DOHH2 (cell line): ENCODE measurements around the gene NT5DC1.

Experiments
- H3F3A ChIP-seq: fragments of 200-600 bp; sonication (generic), shearing (Covaris generic); 2 replicates; pipeline ENCODE4 v1.6.0; 2016; ENCODE audit warnings: antibody characterized with exemption, mild to moderate bottlenecking; ENCODE audit not compliant: control insufficient read depth, insufficient read depth
- H3K27ac ChIP-seq: fragments of 200-600 bp; sonication (generic); 2 replicates; pipeline ENCODE4 v1.5.1; 2014; ENCODE audit warnings: low read depth, mild to moderate bottlenecking, low read length, moderate library complexity
- H3K27me3 ChIP-seq: fragments of 200-600 bp; sonication (generic); 2 replicates; pipeline ENCODE4 v1.6.1; 2014; ENCODE audit warnings: mild to moderate bottlenecking, low read length, mixed read lengths; ENCODE audit not compliant: control insufficient read depth
- H3K36me3 ChIP-seq: fragments of 200-600 bp; sonication (generic); 2 replicates; pipeline ENCODE4 v1.6.1; 2014; ENCODE audit warnings: mild to moderate bottlenecking, low read length, moderate library complexity, mixed read lengths; ENCODE audit not compliant: control insufficient read depth
- H3K4me1 ChIP-seq: fragments of 200-600 bp; sonication (generic); 2 replicates; pipeline ENCODE4 v1.6.1; 2014; ENCODE audit warnings: mild to moderate bottlenecking, low read length, mixed read lengths; ENCODE audit not compliant: control insufficient read depth
- H3K4me2 ChIP-seq: fragments of 200-600 bp; sonication (generic); 2 replicates; pipeline ENCODE4 v1.6.0; 2014; ENCODE audit warnings: mild to moderate bottlenecking, low read length, moderate library complexity
- H3K4me3 ChIP-seq: fragments of 200-600 bp; sonication (generic); 2 replicates; pipeline ENCODE4 v1.5.1; 2014; ENCODE audit warnings: mild to moderate bottlenecking, low read length, mixed read lengths
- H3K79me2 ChIP-seq: fragments of 200-600 bp; sonication (generic); 2 replicates; pipeline ENCODE4 v1.6.1; 2014; ENCODE audit warnings: mild to moderate bottlenecking, low read length, mixed read lengths; ENCODE audit not compliant: control insufficient read depth
- H3K9me2 ChIP-seq: fragments of 200-600 bp; sonication (generic); replicated peaks from 2 replicates; pipeline ENCODE4 v1.6.1; 2014; ENCODE audit warnings: mild to moderate bottlenecking, low read length, mixed read lengths; ENCODE audit not compliant: control insufficient read depth
- H3K9me3 ChIP-seq: fragments of 200-600 bp; sonication (generic); 2 replicates; pipeline ENCODE4 v1.6.1; 2014; ENCODE audit warnings: antibody characterized with exemption, low read length, mixed read lengths; ENCODE audit not compliant: control insufficient read depth, insufficient read depth
- H4K20me1 ChIP-seq: fragments of 200-600 bp; sonication (generic); 2 replicates; pipeline ENCODE4 v1.6.0; 2014; ENCODE audit warnings: low read depth, mild to moderate bottlenecking, antibody characterized with exemption, low read length, moderate library complexity; ENCODE audit not compliant: control insufficient read depth, insufficient read depth
- CTCF ChIP-seq: fragments of 200-600 bp; sonication (generic); IDR thresholded peaks from one replicate; pipeline ENCODE4 v1.5.1; 2014; ENCODE audit warnings: antibody characterized with exemption, mild to moderate bottlenecking, low read depth, low read length; ENCODE audit not compliant: poor library complexity, severe bottlenecking
- EZH2phosphoT487 ChIP-seq: fragments of 200-600 bp; sonication (generic); IDR thresholded peaks from 2 replicates; pipeline ENCODE4 v1.6.1; 2017; ENCODE audit warnings: borderline replicate concordance, mild to moderate bottlenecking, antibody characterized with exemption, low read length, moderate library complexity, mixed read lengths

NT5DC1 gene

GRCh38 chr6:116111552-116112528, 11.2 kb downstream of the NT5DC1 start:
- H3K4me2 ChIP-seq, result no peak overlapping the region
- H3F3A ChIP-seq, result no peaks in the 10 kb centered on the region
- H3K79me2 ChIP-seq, result no peaks in the 10 kb centered on the region
- no peaks in the 10 kb centered on the region for H3K9me3 ChIP-seq
- H3K36me3 ChIP-seq, result peaks cover 25% of the 10 kb centered on the region; the same call in 1 of the 2 replicates
- H4K20me1 ChIP-seq, result no peaks in the 10 kb centered on the region
- TF ChIP-seq EZH2phosphoT487 (no peak), CTCF (peak; percentile 68)
- H3K4me3 ChIP-seq, result no peak overlapping the region
- no peaks in the 10 kb centered on the region for H3K9me2 ChIP-seq
- H3K27me3 ChIP-seq, result no peaks in the 10 kb centered on the region
- H3K27ac ChIP-seq, result no peak overlapping the region
- H3K4me1 ChIP-seq, result no peaks in the 10 kb centered on the region

DNA sequence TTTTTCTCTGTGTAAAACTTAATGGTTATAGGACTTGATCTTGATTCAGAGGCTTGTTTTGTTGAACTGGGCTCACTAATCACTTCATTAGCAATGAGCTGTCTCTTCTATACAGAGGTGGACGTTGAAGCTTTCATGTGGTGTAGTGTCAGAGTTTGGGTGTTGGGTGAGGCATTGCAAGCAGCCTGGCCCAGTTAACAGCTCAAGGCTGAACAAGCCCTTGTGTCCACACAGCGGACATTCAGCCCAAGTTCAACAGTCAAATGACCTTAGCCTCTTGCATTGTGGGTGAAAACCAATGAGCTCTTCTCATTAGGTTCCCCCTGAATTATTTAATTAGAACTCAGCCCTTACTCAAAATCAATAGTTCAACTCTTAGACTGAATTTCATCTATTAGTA, 12.7 kb downstream of the NT5DC1 start:
- H3F3A ChIP-seq, result no peaks in the 10 kb centered on the region
- H3K27me3 ChIP-seq, result no peaks in the 10 kb centered on the region
- H3K4me3 ChIP-seq, result no peak overlapping the region
- no peaks in the 10 kb centered on the region for H3K79me2 ChIP-seq
- H3K9me2 ChIP-seq, result no peaks in the 10 kb centered on the region
- H3K4me2 ChIP-seq, result no peak overlapping the region
- no peak overlapping the region for H3K27ac ChIP-seq
- H3K9me3 ChIP-seq, result no peaks in the 10 kb centered on the region
- H4K20me1 ChIP-seq, result no peaks in the 10 kb centered on the region
- peaks cover 28% of the 10 kb centered on the region for H3K36me3 ChIP-seq
- no peaks in the 10 kb centered on the region for H3K4me1 ChIP-seq
- no peak for TF ChIP-seq CTCF
- no peak for TF ChIP-seq EZH2phosphoT487

- Histone ChIP-seq H4K20me1 (no peaks in the 10 kb centered on the region), H3K9me2 (no peaks in the 10 kb centered on the region), H3K79me2 (no peaks in the 10 kb centered on the region), H3K36me3 (peaks cover 17% of the 10 kb centered on the region), H3K9me3 (no peaks in the 10 kb centered on the region), H3K4me2 (no peak overlapping the region), H3K27me3 (no peaks in the 10 kb centered on the region), H3K27ac (no peak overlapping the region), H3K4me1 (no peaks in the 10 kb centered on the region), H3F3A (no peaks in the 10 kb centered on the region), H3K4me3 (no peak overlapping the region)
- TF ChIP-seq EZH2phosphoT487, result no peak
- peak; percentile 53 for TF ChIP-seq CTCF
Measured at GRCh38 chr6:116115781-116116180, 15.1 kb downstream of the NT5DC1 start.
